Measurements from ENCODE around the gene SPATA20. TPM values are rescaled to one million over a fixed set of nuclear protein-coding genes. Genes with fewer than 3 reads are reported as not detected.
A peak's percentile ranks its signal among the peaks of the same experiment; 100 is the strongest.

SPATA20 gene
- total and polyA plus RNA-seq, 2 of the 8 experiments (the other 6 are each of a cell fraction or from before 2014, with no cell fraction given) = 16.2 to 17.5 TPM

GRCh38 chr17:50561746-50562141, 14.8 kb downstream of the SPATA20 start:
- ChIA-PET POLR2A (ENCODE audit: partially characterized antibody) (interaction anchor here (0.6 to 2.2 kb wide), 12 partner anchors 11 to 88 kb away, joined by 3 to 6 read pairs (median 4); no protein-coding TSS in a partner anchor), CTCF (ENCODE audit: partially characterized antibody) (interaction anchor here (0.9 to 7.2 kb wide), 12 partner anchors 8 to 125 kb away, joined by 3 to 89 read pairs (median 5); no protein-coding TSS in a partner anchor)
- Histone ChIP-seq H3K9me3 (ENCODE audit: insufficient read depth in 2 of 2, low read depth in 1 of 2, low read length in 1 of 2) (no peaks in the 10 kb centered on the region), H3K9ac (replicated peaks in 1 of 4; ENCODE audit: extremely low read depth in 1 of 4, low read depth in 3 of 4, low read length in 3 of 4) (no peak overlapping the region), H2BK15ac (ENCODE audit: low read length) (no peak overlapping the region), H2BK5ac (ENCODE audit: low read depth, low read length) (no peak overlapping the region), H3K18ac (ENCODE audit: extremely low read depth, low read length) (no peak overlapping the region; the same call in 1 of the 2 replicates), H3K79me2 (ENCODE audit: control insufficient read depth in 1 of 2, insufficient read depth in 2 of 2, low read length in 2 of 2) (no peaks in the 10 kb centered on the region), H3K36me3 (ENCODE audit: control insufficient read depth in 2 of 4, insufficient read depth in 4 of 4, low read length in 3 of 4) (no peaks in the 10 kb centered on the region), H2AFZ (ENCODE audit: low read length) (no peak overlapping the region), H4K20me1 (replicated peaks in 1 of 2; ENCODE audit: control insufficient read depth in 1 of 2, insufficient read depth in 2 of 2, low read length in 2 of 2) (peaks cover 7% of the 10 kb centered on the region in 2 experiments), H2BK20ac (ENCODE audit: low read length) (no peak overlapping the region), H3K23ac (ENCODE audit: insufficient read length) (no peak overlapping the region), H4K5ac (ENCODE audit: insufficient read length, low read depth, low read length) (no peak overlapping the region), H3K14ac (ENCODE audit: insufficient read length) (no peak overlapping the region), H3K4me3 (ENCODE audit: extremely low read depth in 1 of 4, insufficient read depth in 2 of 4, low read depth in 3 of 4, low read length in 4 of 4) (peak overlapping the region in 3 of 4 experiments; percentile 34 to 63 (median 34); a peak in 6 of 8 replicates), H3K4me2 (ENCODE audit: insufficient read depth in 1 of 2, low read depth in 2 of 2, low read length in 2 of 2) (peak overlapping the region; percentile 75 to 80), H3K4me1 (replicated peaks in 1 of 4; ENCODE audit: control insufficient read depth in 3 of 4, insufficient read depth in 4 of 4, low read length in 3 of 4) (peaks cover 0 to 37% (median 21%) of the 10 kb centered on the region in 4 experiments; a peak in 6 of 7 replicates), H3K23me2 (ENCODE audit: low read depth, low read length) (peaks cover 17% of the 10 kb centered on the region; the same call in 1 of the 2 replicates), H3K79me1 (ENCODE audit: low read depth, low read length) (no peaks in the 10 kb centered on the region), H2BK120ac (replicated peaks; ENCODE audit: low read depth, low read length) (no peak overlapping the region), H2BK12ac (ENCODE audit: low read depth, low read length) (no peak overlapping the region), H3K4ac (replicated peaks; ENCODE audit: insufficient read length, low read depth, low read length) (no peak overlapping the region), H4K91ac (replicated peaks; ENCODE audit: insufficient read length, low read length) (no peak overlapping the region), H2AK5ac (ENCODE audit: low read depth, low read length) (no peak overlapping the region), H3K27ac (ENCODE audit: low read depth, low read length) (no peak overlapping the region), H4K8ac (ENCODE audit: extremely low read depth, insufficient read depth, low read length) (no peak overlapping the region), H3K27me3 (replicated peaks in 1 of 4; ENCODE audit: control insufficient read depth in 3 of 4, extremely low read depth in 1 of 4, insufficient read depth in 3 of 4, low read length in 3 of 4) (peaks cover 27 to 84% (median 76%) of the 10 kb centered on the region in 4 experiments), H3K56ac (replicated peaks; ENCODE audit: insufficient read length, low read depth, low read length) (no peak overlapping the region)
- DNase-seq (ENCODE audit: low read depth in 1 of 2, low spot score in 2 of 2) (no peak), FAIRE-seq (no peak)
- WGBS, 2 experiments (ENCODE audit: extremely low coverage in 1 of 2, insufficient coverage in 1 of 2, insufficient read length in 1 of 2, insufficient replicate concordance in 2 of 2, low coverage in 1 of 2, low lambda C conversion rate in 2 of 2, missing lambda C conversion rate in 1 of 2) = 0% methylated on average over 2 of the region's 27 CpGs; no CpG with 5 or more reads in 1 of the 2 experiments
- peak; percentile 4 for TF ChIP-seq KDM4A (IDR thresholded peaks at IDR 0.05; ENCODE audit: low read depth, low read length, severe bottlenecking)
